GM18498 (cell line): ENCODE results near the gene ACSM5.
"Not testable (repeated sequence)": the region's sequence is repeated elsewhere in the genome, so short reads cannot be mapped to it uniquely, and the experiment has no call there.

Source experiments
- ATAC-seq: cut with Tn5 transposase; IDR thresholded peaks from one replicate; pipeline ENCODE4 v1.9.1; 2021; ENCODE audit warnings: mild to moderate bottlenecking, moderate library complexity; ENCODE audit not compliant: unreplicated experiment

The ACSM5 gene

GRCh38 chr16:20398603-20399002 lies 10.7 kb upstream of the ACSM5 start:
- ATAC-seq = no peak

- ATAC-seq = no peak
Measured at GRCh38 chr16:20399185-20399584, 10.1 kb upstream of the ACSM5 start.

- ATAC-seq = no peak
Measured at GRCh38 chr16:20401066-20401465, 8.3 kb upstream of the ACSM5 start.

GRCh38 chr16:20401475-20402016 lies 7.8 kb upstream of the ACSM5 start:
- no peak for ATAC-seq

- no peak for ATAC-seq
Measured at GRCh38 chr16:20402651-20403050, 6.7 kb upstream of the ACSM5 start.

GRCh38 chr16:20404637-20405036 lies 4.7 kb upstream of the ACSM5 start, which contains the start of gene PDILT:
TSS of gene PDILT (minus strand) at chr16:20404737. CDS start at chr16:20399300, 5,437 bp downstream.
- ATAC-seq = no peak

- no peak for ATAC-seq
Measured at GRCh38 chr16:20410121-20410723, 888 bp downstream of the ACSM5 start.

GRCh38 chr16:20411055-20411454 lies 1.7 kb downstream of the ACSM5 start:
- ATAC-seq = no peak

GRCh38 chr16:20415541-20415940 lies 6.2 kb downstream of the ACSM5 start:
- ATAC-seq = no peak

- ATAC-seq = not testable (repeated sequence)
Measured at GRCh38 chr16:20419093-20419492, 9.8 kb downstream of the ACSM5 start.

- not testable (repeated sequence) for ATAC-seq
Measured at GRCh38 chr16:20421748-20422147, 12.4 kb downstream of the ACSM5 start.

GRCh38 chr16:20423772-20424128 lies 14.4 kb downstream of the ACSM5 start:
- not testable (repeated sequence) for ATAC-seq

GRCh38 chr16:20424129-20424866 lies 15.0 kb downstream of the ACSM5 start:
- no peak for ATAC-seq

GRCh38 chr16:20427401-20427797 lies 18.1 kb downstream of the ACSM5 start:
- not testable (repeated sequence) for ATAC-seq

- ATAC-seq = not testable (repeated sequence)
Measured at GRCh38 chr16:20429499-20429898, 20.2 kb downstream of the ACSM5 start.

- not testable (repeated sequence) for ATAC-seq
Measured at GRCh38 chr16:20430480-20430879, 21.1 kb downstream of the ACSM5 start.

- ATAC-seq = no peak
Measured at GRCh38 chr16:20430948-20431347, 21.6 kb downstream of the ACSM5 start.

- ATAC-seq = not testable (repeated sequence)
Measured at GRCh38 chr16:20438950-20439349, 29.6 kb downstream of the ACSM5 start.

GRCh38 chr16:20439820-20440231 lies 30.5 kb downstream of the ACSM5 start:
- ATAC-seq = not testable (repeated sequence)

- not testable (repeated sequence) for ATAC-seq
Measured at GRCh38 chr16:20440731-20441130, 31.4 kb downstream of the ACSM5 start.

GRCh38 chr16:20441191-20441590 lies 31.9 kb downstream of the ACSM5 start:
- no peak for ATAC-seq

- not testable (repeated sequence) for ATAC-seq
Measured at GRCh38 chr16:20441859-20442258, 32.5 kb downstream of the ACSM5 start.
